Measurements from ENCODE around the gene UTP4.
A peak's percentile ranks its signal among the peaks of the same experiment; 100 is the strongest.

Gene UTP4

GRCh38 chr16:69204172-69204571, 71.7 kb downstream of the UTP4 start:
- H3K4me1 ChIP-seq = peaks cover 0 to 42% (median 13%) of the 10 kb centered on the region in 4 donors
- H3K4me3 ChIP-seq = no peak overlapping the region
- peak overlapping the region in 1 of 2 donors; percentile 31 for H3K27ac ChIP-seq
- H3K36me3 ChIP-seq = no peaks in the 10 kb centered on the region
- DNase-seq = no peak
- no peaks in the 10 kb centered on the region for H3K27me3 ChIP-seq
- intact Hi-C loops (cut with DNase I; ENCODE audit: low total_unique reads) = no loop called here
- no peak for TF ChIP-seq CTCF (IDR thresholded peaks at IDR 0.05)
- H3K9me3 ChIP-seq = no peaks in the 10 kb centered on the region

- no peak for TF ChIP-seq CTCF (IDR thresholded peaks at IDR 0.05)
- Histone ChIP-seq H3K27ac (no peak overlapping the region), H3K36me3 (peaks cover 0 to 4% (median 0%) of the 10 kb centered on the region in 3 donors), H3K4me3 (no peak overlapping the region), H3K4me1 (peaks cover 0 to 11% (median 5%) of the 10 kb centered on the region in 4 donors), H3K27me3 (no peaks in the 10 kb centered on the region), H3K9me3 (no peaks in the 10 kb centered on the region)
- intact Hi-C loops (cut with DNase I; ENCODE audit: low total_unique reads) = loop anchor here (10.0 kb wide), 1 partner anchor 55 kb away; no protein-coding TSS in a partner anchor
- no peak for DNase-seq
Measured at GRCh38 chr16:69209735-69210134, 77.3 kb downstream of the UTP4 start.

- H3K27me3 ChIP-seq = no peaks in the 10 kb centered on the region
- no peak for DNase-seq
- peaks cover 0 to 26% (median 5%) of the 10 kb centered on the region in 4 donors for H3K4me1 ChIP-seq
- no peak overlapping the region for H3K27ac ChIP-seq
- peaks cover 0 to 2% (median 0%) of the 10 kb centered on the region in 3 donors for H3K36me3 ChIP-seq
- no peak for TF ChIP-seq CTCF (IDR thresholded peaks at IDR 0.05)
- no peaks in the 10 kb centered on the region for H3K9me3 ChIP-seq
- intact Hi-C loops (cut with DNase I; ENCODE audit: low total_unique reads) = loop anchor here (10.0 kb wide), 1 partner anchor 47 kb away; no protein-coding TSS in a partner anchor
- no peak overlapping the region for H3K4me3 ChIP-seq
Measured at GRCh38 chr16:69217433-69217832, 85.0 kb downstream of the UTP4 start.
